Suppressor macrophage treated with lipopolysaccharide for 1 hour (primary cell): ENCODE data around the gene SNAPIN.
A peak's percentile ranks its signal among the peaks of the same experiment; 100 is the strongest.

Experiments
- DNase-seq, 3 donors: peaks; one replicate each; pipeline ENCODE4 v3.0.0-alpha.2; 2020 to 2022

SNAPIN gene

GRCh38 chr1:153658400-153659174, at the start of gene SNAPIN:
TSS of gene SNAPIN (plus strand) at chr1:153658703. CDS start at chr1:153658744, 41 bp downstream.
- peak; percentile 93 to 96 (median 95) for DNase-seq

- peak; percentile 66 to 76 (median 69) for DNase-seq
Observed at GRCh38 chr1:153608742-153609584, 49.5 kb upstream of the SNAPIN start.

GRCh38 chr1:153609585-153609907, 49.0 kb upstream of the SNAPIN start:
- no peak for DNase-seq

- peak; percentile 38 to 54 (median 54) for DNase-seq
Observed at GRCh38 chr1:153610334-153610733, 48.2 kb upstream of the SNAPIN start.

GRCh38 chr1:153610811-153611301, 47.6 kb upstream of the SNAPIN start:
- peak; percentile 66 to 76 (median 74) for DNase-seq

- DNase-seq, result no peak
Observed at GRCh38 chr1:153611356-153611755, 47.1 kb upstream of the SNAPIN start.

GRCh38 chr1:153612111-153612754, 46.3 kb upstream of the SNAPIN start:
- no peak for DNase-seq

- DNase-seq, result no peak
Observed at GRCh38 chr1:153612755-153613331, 45.7 kb upstream of the SNAPIN start, which contains the start of gene S100A16. TSS of gene S100A16 (minus strand) at chr1:153613137. CDS start at chr1:153608151, 4,986 bp downstream.

GRCh38 chr1:153613406-153613805, 45.1 kb upstream of the SNAPIN start:
- no peak for DNase-seq

GRCh38 chr1:153614189-153614900, 44.2 kb upstream of the SNAPIN start:
- DNase-seq, result no peak

- no peak for DNase-seq
Observed at GRCh38 chr1:153614906-153615305, 43.6 kb upstream of the SNAPIN start.

GRCh38 chr1:153615406-153615805, 43.1 kb upstream of the SNAPIN start:
- DNase-seq, result no peak

GRCh38 chr1:153616144-153616916, 42.2 kb upstream of the SNAPIN start, which contains the start of gene S100A14:
TSS of gene S100A14 (minus strand) at chr1:153616325. CDS start at chr1:153615858, 467 bp downstream.
- peak; percentile 53 to 62 (median 62) for DNase-seq

GRCh38 chr1:153616917-153617311, 41.6 kb upstream of the SNAPIN start:
- no peak for DNase-seq

GRCh38 chr1:153617663-153618062, 40.8 kb upstream of the SNAPIN start:
- DNase-seq, result peak; percentile 76 to 91 (median 87)

GRCh38 chr1:153619171-153619570, 39.3 kb upstream of the SNAPIN start:
- DNase-seq, result no peak

- peak; percentile 73 to 87 (median 75) for DNase-seq
Observed at GRCh38 chr1:153623101-153623500, 35.4 kb upstream of the SNAPIN start.

GRCh38 chr1:153624965-153625611, 33.4 kb upstream of the SNAPIN start:
- no peak for DNase-seq

GRCh38 chr1:153626477-153626903, 32.0 kb upstream of the SNAPIN start:
- no peak for DNase-seq
